Endodermal cell (in vitro differentiated cells): ENCODE results near the gene TRMT44. TPM values are rescaled to one million over a fixed set of nuclear protein-coding genes. Genes with fewer than 3 reads are reported as not detected.

ENCODE experiments used
- DNase-seq: peaks from one replicate; pipeline ENCODE4 v3.0.0-alpha.2; 2017
- H3K27ac ChIP-seq: 2 replicates; pipeline ENCODE4 v1.5.1; 2013; ENCODE audit warnings: mild to moderate bottlenecking, low read depth, low read length, moderate library complexity
- H3K27me3 ChIP-seq: 2 replicates; pipeline ENCODE4 v1.6.1; 2013; ENCODE audit warnings: mild to moderate bottlenecking, low read length, moderate library complexity; ENCODE audit not compliant: insufficient read depth, control insufficient read depth, poor library complexity, severe bottlenecking
- H3K36me3 ChIP-seq: 2 replicates; pipeline ENCODE4 v1.7.0; 2013; ENCODE audit warnings: mild to moderate bottlenecking, low read length, moderate library complexity; ENCODE audit not compliant: control insufficient read depth, insufficient read depth
- H3K4me1 ChIP-seq: one replicate; pipeline ENCODE4 v1.7.0; 2013; ENCODE audit warnings: low read length; ENCODE audit not compliant: control insufficient read depth, insufficient read depth
- H3K4me3 ChIP-seq: 2 replicates; pipeline ENCODE4 v1.5.1; 2013; ENCODE audit warnings: mild to moderate bottlenecking, low read length, moderate library complexity
- H3K9ac ChIP-seq: 2 replicates; pipeline ENCODE4 v1.6.1; 2013; ENCODE audit warnings: mild to moderate bottlenecking, low read length, moderate library complexity; ENCODE audit not compliant: poor library complexity, severe bottlenecking; ENCODE audit errors: extremely low read depth
- H3K9me3 ChIP-seq: 2 replicates; pipeline ENCODE4 v1.6.1; 2013; ENCODE audit warnings: mild to moderate bottlenecking, low read length, moderate library complexity; ENCODE audit not compliant: control insufficient read depth
- H3K27ac Mint-ChIP-seq: 2 replicates; pipeline ENCODE4 v1.8.0; 2020; ENCODE audit warnings: mixed read lengths
- H3K27me3 Mint-ChIP-seq: 2 replicates; pipeline ENCODE4 v1.8.0; 2021; ENCODE audit warnings: mild to moderate bottlenecking, mixed read lengths; ENCODE audit not compliant: insufficient read depth
- H3K36me3 Mint-ChIP-seq: 2 replicates; pipeline ENCODE4 v1.8.0; 2020; ENCODE audit warnings: low read depth, mixed read lengths
- H3K4me1 Mint-ChIP-seq: 2 replicates; pipeline ENCODE4 v1.8.0; 2020; ENCODE audit warnings: mixed read lengths
- H3K4me3 Mint-ChIP-seq: 2 replicates; pipeline ENCODE4 v1.8.0; 2020; ENCODE audit warnings: mild to moderate bottlenecking, moderate library complexity, mixed read lengths
- H3K9me3 Mint-ChIP-seq: 2 replicates; pipeline ENCODE4 v1.8.0; 2020; ENCODE audit warnings: mild to moderate bottlenecking, mixed read lengths
- WGBS, 2 experiments: methylation state at CpG; one replicate each; pipeline versions ENCODE4 v1.1.5 to v1.1.7; 2013; ENCODE audit warnings: missing lambda C conversion rate in 2 of 2, mixed read lengths in 1 of 2; ENCODE audit not compliant: insufficient coverage in 1 of 2, insufficient read length in 1 of 2; 5-methylcytosine and 5-hydroxymethylcytosine counted together
- total RNA-seq, 2 donors: library from RNA; stranded (reverse); fragmentation: NEBNext Ultra II Directional in 1 of 2; extraction: Animal tissue kit (Norgen Biotek cat#: 25700) in 1 of 2; gene quantifications; 2 replicates in 1 of 2; 3 replicates in 1 of 2; pipeline ENCODE4 v1.2.1, GENCODE V29; 2021
- TF ChIP-seq, protein P1 (sequence below): fragments of 200-600 bp; sonication (generic); conservative IDR thresholded peaks from 2 replicates; pipeline ENCODE4 v1.5.0; 2021; ENCODE audit warnings: antibody characterized with exemption, mild to moderate bottlenecking

The TRMT44 gene
- total RNA-seq, 2 donors from 2014 or later, result 45.9 to 114 TPM

GRCh38 chr4:8494218-8494617, 53.6 kb downstream of the TRMT44 start:
- peaks cover 41% of the 10 kb centered on the region for H3K36me3 Mint-ChIP-seq

DNA sequence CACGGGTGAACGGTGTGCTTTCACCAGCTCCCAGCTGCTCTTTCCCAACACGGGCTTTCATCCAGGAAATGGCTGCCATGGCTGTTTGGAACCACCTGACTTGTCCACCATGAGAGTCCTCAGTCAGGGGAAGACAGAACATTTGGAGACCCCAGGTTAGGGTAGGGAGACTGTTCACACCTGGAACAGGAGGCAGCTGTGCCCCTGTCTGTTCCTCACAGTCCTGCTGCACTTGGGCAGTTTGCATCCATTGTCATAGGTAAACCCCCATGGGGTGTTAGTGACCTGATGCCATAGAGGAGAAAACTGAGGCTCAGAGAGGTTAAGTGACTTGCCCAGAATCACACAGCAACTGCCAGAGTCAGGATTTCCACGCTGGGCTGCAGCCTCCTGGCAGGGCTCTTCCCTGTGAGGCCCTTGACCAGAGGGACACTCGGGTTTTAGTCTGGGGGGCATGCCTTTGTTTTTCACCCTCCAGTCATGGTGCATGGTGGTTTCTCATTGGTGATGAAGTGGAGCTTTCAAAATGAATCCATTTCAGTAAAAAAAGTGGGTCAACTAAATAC, 54.5 kb downstream of the TRMT44 start:
- H3K27me3 ChIP-seq, result no peaks in the 10 kb centered on the region
- Mint-ChIP-seq H3K36me3 (peaks cover 37% of the 10 kb centered on the region), H3K9me3 (peaks cover 48% of the 10 kb centered on the region), H3K4me1 (peaks cover 15% of the 10 kb centered on the region), H3K27me3 (no peaks in the 10 kb centered on the region), H3K27ac (peak overlapping the region; percentile 87), H3K4me3 (no peak overlapping the region)
- H3K36me3 ChIP-seq, result peaks cover 8% of the 10 kb centered on the region
- peaks cover 38% of the 10 kb centered on the region for H3K9me3 ChIP-seq
- peak; percentile 33 for DNase-seq
- no peak overlapping the region for H3K4me3 ChIP-seq
- 91 to 97% methylated on average over 4 to 5 of the region's 5 CpGs for WGBS, 2 experiments
- H3K9ac ChIP-seq, result no peak overlapping the region
- TF ChIP-seq, protein P1, sequence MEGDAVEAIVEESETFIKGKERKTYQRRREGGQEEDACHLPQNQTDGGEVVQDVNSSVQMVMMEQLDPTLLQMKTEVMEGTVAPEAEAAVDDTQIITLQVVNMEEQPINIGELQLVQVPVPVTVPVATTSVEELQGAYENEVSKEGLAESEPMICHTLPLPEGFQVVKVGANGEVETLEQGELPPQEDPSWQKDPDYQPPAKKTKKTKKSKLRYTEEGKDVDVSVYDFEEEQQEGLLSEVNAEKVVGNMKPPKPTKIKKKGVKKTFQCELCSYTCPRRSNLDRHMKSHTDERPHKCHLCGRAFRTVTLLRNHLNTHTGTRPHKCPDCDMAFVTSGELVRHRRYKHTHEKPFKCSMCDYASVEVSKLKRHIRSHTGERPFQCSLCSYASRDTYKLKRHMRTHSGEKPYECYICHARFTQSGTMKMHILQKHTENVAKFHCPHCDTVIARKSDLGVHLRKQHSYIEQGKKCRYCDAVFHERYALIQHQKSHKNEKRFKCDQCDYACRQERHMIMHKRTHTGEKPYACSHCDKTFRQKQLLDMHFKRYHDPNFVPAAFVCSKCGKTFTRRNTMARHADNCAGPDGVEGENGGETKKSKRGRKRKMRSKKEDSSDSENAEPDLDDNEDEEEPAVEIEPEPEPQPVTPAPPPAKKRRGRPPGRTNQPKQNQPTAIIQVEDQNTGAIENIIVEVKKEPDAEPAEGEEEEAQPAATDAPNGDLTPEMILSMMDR, result no peak
- H3K4me1 ChIP-seq, result no peaks in the 10 kb centered on the region
- no peak overlapping the region for H3K27ac ChIP-seq

More at GRCh38 chr4:8494218-8494617, 53.6 kb downstream of the TRMT44 start:
- TF ChIP-seq, protein P1, result no peak
- no peaks in the 10 kb centered on the region for H3K4me1 ChIP-seq
- H3K36me3 ChIP-seq, result peaks cover 12% of the 10 kb centered on the region
- H3K9me3 Mint-ChIP-seq, result peaks cover 56% of the 10 kb centered on the region
- H3K9ac ChIP-seq, result no peak overlapping the region
- H3K9me3 ChIP-seq, result peaks cover 46% of the 10 kb centered on the region
- no peaks in the 10 kb centered on the region for H3K27me3 Mint-ChIP-seq
- DNase-seq, result peak; percentile 59
- H3K27me3 ChIP-seq, result no peaks in the 10 kb centered on the region
- peaks cover 15% of the 10 kb centered on the region for H3K4me1 Mint-ChIP-seq
- H3K4me3 ChIP-seq, result no peak overlapping the region
- no peak overlapping the region for H3K4me3 Mint-ChIP-seq
- H3K27ac Mint-ChIP-seq, result peak overlapping the region; percentile 87
- H3K27ac ChIP-seq, result no peak overlapping the region
- WGBS, 2 experiments, result 76 to 79% methylated on average over 3 of the region's 3 CpGs

GRCh38 chr4:8495803-8496202, 55.2 kb downstream of the TRMT44 start:
- no peaks in the 10 kb centered on the region for H3K27me3 ChIP-seq
- H3K27me3 Mint-ChIP-seq, result no peaks in the 10 kb centered on the region
- 88 to 94% methylated on average over 1 to 3 of the region's 3 CpGs for WGBS, 2 experiments
- H3K27ac Mint-ChIP-seq, result no peak overlapping the region
- peaks cover 15% of the 10 kb centered on the region for H3K4me1 Mint-ChIP-seq
- peaks cover 31% of the 10 kb centered on the region for H3K36me3 Mint-ChIP-seq
- peaks cover 41% of the 10 kb centered on the region for H3K9me3 Mint-ChIP-seq
- H3K36me3 ChIP-seq, result peaks cover 5% of the 10 kb centered on the region
- H3K27ac ChIP-seq, result no peak overlapping the region
- H3K4me3 Mint-ChIP-seq, result no peak overlapping the region
- no peak overlapping the region for H3K4me3 ChIP-seq
- H3K9me3 ChIP-seq, result peaks cover 34% of the 10 kb centered on the region
- TF ChIP-seq, protein P1, result no peak
- peak; percentile 65 for DNase-seq
- no peaks in the 10 kb centered on the region for H3K4me1 ChIP-seq
- no peak overlapping the region for H3K9ac ChIP-seq
